Mesendoderm (in vitro differentiated cells): ENCODE results near the gene CRYGC.
A peak's percentile ranks its signal among the peaks of the same experiment; 100 is the strongest.

ENCODE experiments used
- DNase-seq: peaks from one replicate; pipeline ENCODE4 v3.0.0; 2013
- H2AK5ac ChIP-seq: 2 replicates; pipeline ENCODE4 v1.6.1; 2013; ENCODE audit warnings: low read length, inconsistent platforms
- H2BK120ac ChIP-seq: 2 replicates; pipeline ENCODE4 v1.6.1; 2013; ENCODE audit warnings: low read depth, mild to moderate bottlenecking, low read length, moderate library complexity, mixed read lengths
- H2BK15ac ChIP-seq: replicated peaks from 2 replicates; pipeline ENCODE4 v1.6.1; 2013; ENCODE audit warnings: low read depth, mild to moderate bottlenecking, moderate library complexity
- H2BK5ac ChIP-seq: 2 replicates; pipeline ENCODE4 v1.6.1; 2013; ENCODE audit warnings: low read length, inconsistent platforms
- H3K18ac ChIP-seq: 2 replicates; pipeline ENCODE4 v1.6.1; 2013; ENCODE audit warnings: mild to moderate bottlenecking, low read length, mixed read lengths
- H3K23ac ChIP-seq: one replicate; pipeline ENCODE4 v1.6.1; 2013; ENCODE audit warnings: low read length
- H3K27ac ChIP-seq: 2 replicates; pipeline ENCODE4 v1.5.1; 2013; ENCODE audit warnings: low read depth, mild to moderate bottlenecking, inconsistent platforms, low read length, moderate library complexity
- H3K27me3 ChIP-seq: 2 replicates; pipeline ENCODE4 v1.6.1; 2013; ENCODE audit warnings: low read length, control low read depth, mild to moderate bottlenecking, inconsistent platforms; ENCODE audit not compliant: insufficient read depth, poor library complexity
- H3K36me3 ChIP-seq: 2 replicates; pipeline ENCODE4 v1.6.1; 2013; ENCODE audit warnings: low read length, inconsistent platforms; ENCODE audit not compliant: control insufficient read depth, insufficient read depth
- H3K4ac ChIP-seq: one replicate; pipeline ENCODE4 v1.6.1; 2013; ENCODE audit warnings: low read depth, mild to moderate bottlenecking, low read length, moderate library complexity
- H3K4me1 ChIP-seq: 2 replicates; pipeline ENCODE4 v1.6.1; 2013; ENCODE audit warnings: low read depth, low read length, inconsistent platforms; ENCODE audit not compliant: control insufficient read depth
- H3K4me2 ChIP-seq: 2 replicates; pipeline ENCODE4 v1.6.1; 2013; ENCODE audit warnings: low read length
- H3K4me3 ChIP-seq: 2 replicates; pipeline ENCODE4 v1.5.1; 2013; ENCODE audit warnings: mild to moderate bottlenecking, low read length
- H3K56ac ChIP-seq: one replicate; pipeline ENCODE4 v1.6.1; 2013; ENCODE audit warnings: low read length
- H3K79me1 ChIP-seq: 2 replicates; pipeline ENCODE4 v1.6.1; 2013; ENCODE audit warnings: low read length, inconsistent platforms
- H3K79me2 ChIP-seq: 2 replicates; pipeline ENCODE4 v1.6.1; 2013; ENCODE audit warnings: mild to moderate bottlenecking, low read length; ENCODE audit not compliant: control insufficient read depth, insufficient read depth
- H3K9ac ChIP-seq: 2 replicates; pipeline ENCODE4 v1.6.1; 2013; ENCODE audit warnings: low read length, inconsistent platforms
- H4K5ac ChIP-seq: one replicate; pipeline ENCODE4 v1.6.1; 2013; ENCODE audit warnings: low read length
- H4K8ac ChIP-seq: one replicate; pipeline ENCODE4 v1.6.1; 2013; ENCODE audit warnings: low read depth, mild to moderate bottlenecking, control low read depth, low read length, moderate library complexity
- whole genome bisulfite sequencing: extraction: QIAGEN DNeasy Blood & Tissue Kit; methylation state at CpG from one replicate; pipeline ENCODE4 v1.1.7; 2013; ENCODE audit warnings: low lambda C conversion rate, missing lambda C conversion rate; ENCODE audit not compliant: insufficient coverage; ENCODE audit errors: extremely low coverage; 5-methylcytosine and 5-hydroxymethylcytosine counted together

The CRYGC gene

DNA sequence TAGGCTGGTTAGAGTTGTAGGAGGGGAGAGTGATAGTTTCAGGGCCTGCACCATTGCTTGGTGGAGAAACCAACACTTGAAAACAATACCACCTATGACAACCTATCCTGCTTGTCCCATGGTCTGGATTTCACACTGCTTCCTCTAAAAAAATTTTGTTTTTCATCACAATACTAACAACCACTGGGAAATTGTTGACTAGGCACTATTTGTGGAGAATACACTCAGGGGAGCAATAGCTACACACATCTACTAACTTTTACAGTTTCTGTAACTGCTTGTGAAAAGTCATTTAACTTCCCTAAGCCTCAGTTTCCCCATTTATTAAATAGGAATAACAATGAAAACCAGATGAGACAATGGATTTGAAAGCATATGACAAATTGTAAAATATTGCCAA lies 20.5 kb upstream of the CRYGC start:
- Histone ChIP-seq H4K8ac (no peak overlapping the region), H3K56ac (no peak overlapping the region), H3K27ac (no peak overlapping the region), H3K4me2 (no peak overlapping the region), H3K27me3 (no peaks in the 10 kb centered on the region), H3K4ac (no peak overlapping the region), H3K4me3 (no peak overlapping the region), H3K36me3 (no peaks in the 10 kb centered on the region), H3K9ac (no peak overlapping the region), H3K79me1 (no peaks in the 10 kb centered on the region), H4K5ac (no peak overlapping the region), H2BK120ac (no peak overlapping the region), H2AK5ac (no peak overlapping the region), H3K4me1 (peaks cover 2% of the 10 kb centered on the region), H2BK5ac (no peak overlapping the region), H3K79me2 (no peaks in the 10 kb centered on the region), H2BK15ac (no peak overlapping the region), H3K18ac (no peak overlapping the region), H3K23ac (no peak overlapping the region)
- DNase-seq: no peak

DNA sequence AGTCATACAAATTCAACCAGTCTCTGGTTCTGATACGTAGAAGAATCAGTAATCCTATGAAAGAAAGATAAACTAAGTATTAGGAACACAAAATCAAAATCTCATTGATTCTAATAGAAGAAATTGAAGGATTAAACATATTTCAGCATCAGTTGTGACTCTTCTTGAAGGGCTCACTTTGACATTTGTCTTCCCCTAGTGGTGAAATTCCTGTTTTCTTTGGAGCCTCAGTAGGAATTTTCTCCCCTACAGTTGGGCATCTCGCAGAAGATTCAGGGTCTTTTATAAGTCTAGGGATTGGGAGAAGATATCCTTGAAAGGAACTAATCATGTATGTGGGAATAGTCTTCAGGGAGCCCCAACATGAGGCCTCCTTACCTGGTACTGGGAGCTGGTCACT lies 19.2 kb upstream of the CRYGC start:
- Histone ChIP-seq H4K8ac (no peak overlapping the region), H3K4me3 (no peak overlapping the region), H3K56ac (no peak overlapping the region), H4K5ac (no peak overlapping the region), H2BK120ac (no peak overlapping the region), H3K27me3 (no peaks in the 10 kb centered on the region), H3K4ac (no peak overlapping the region), H3K36me3 (no peaks in the 10 kb centered on the region), H3K79me1 (no peaks in the 10 kb centered on the region), H2BK5ac (no peak overlapping the region), H2BK15ac (no peak overlapping the region), H3K79me2 (no peaks in the 10 kb centered on the region), H3K9ac (no peak overlapping the region), H3K23ac (no peak overlapping the region), H2AK5ac (no peak overlapping the region), H3K18ac (no peak overlapping the region), H3K27ac (no peak overlapping the region), H3K4me2 (no peak overlapping the region), H3K4me1 (peaks cover 2% of the 10 kb centered on the region)
- DNase-seq: peak; percentile 41
- no CpG with 5 or more reads among the region's 2 CpGs for WGBS

GRCh38 chr2:208147759-208148158 lies 18.1 kb upstream of the CRYGC start:
- H3K36me3 ChIP-seq: no peaks in the 10 kb centered on the region
- H3K79me1 ChIP-seq: no peaks in the 10 kb centered on the region
- H3K4me3 ChIP-seq: no peak overlapping the region
- no peak overlapping the region for H4K8ac ChIP-seq
- no CpG with 5 or more reads among the region's 3 CpGs for WGBS
- no peaks in the 10 kb centered on the region for H3K79me2 ChIP-seq
- no peak overlapping the region for H2AK5ac ChIP-seq
- DNase-seq: peak; percentile 67
- H3K9ac ChIP-seq: no peak overlapping the region
- H3K27me3 ChIP-seq: no peaks in the 10 kb centered on the region
- no peak overlapping the region for H3K4ac ChIP-seq
- H3K4me2 ChIP-seq: no peak overlapping the region
- H2BK15ac ChIP-seq: no peak overlapping the region
- no peak overlapping the region for H4K5ac ChIP-seq
- no peak overlapping the region for H3K23ac ChIP-seq
- no peak overlapping the region for H2BK120ac ChIP-seq
- no peak overlapping the region for H2BK5ac ChIP-seq
- H3K27ac ChIP-seq: no peak overlapping the region
- H3K18ac ChIP-seq: no peak overlapping the region
- H3K56ac ChIP-seq: no peak overlapping the region
- peaks cover 3% of the 10 kb centered on the region for H3K4me1 ChIP-seq

DNA sequence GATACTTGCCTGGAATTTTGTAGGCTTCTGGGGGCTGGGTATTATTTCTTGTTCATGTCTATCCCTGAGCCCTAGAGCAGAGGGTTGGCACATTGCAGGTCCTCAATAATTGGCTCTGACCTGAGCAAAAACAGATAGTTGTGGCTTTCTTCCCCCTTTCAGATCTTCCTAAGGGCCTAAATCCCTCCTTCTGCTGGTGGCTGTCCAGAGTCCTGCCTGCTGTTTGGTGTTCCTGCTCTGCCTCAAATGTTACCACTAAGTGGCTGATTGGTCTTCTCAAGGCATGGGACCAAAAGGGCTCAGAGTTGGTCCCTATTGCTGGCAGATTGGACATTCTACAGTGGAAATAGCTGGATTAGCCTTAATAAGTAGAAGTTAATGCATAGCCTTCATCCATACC lies 17.4 kb upstream of the CRYGC start:
- Histone ChIP-seq H3K36me3 (no peaks in the 10 kb centered on the region), H4K5ac (no peak overlapping the region), H3K79me2 (no peaks in the 10 kb centered on the region), H3K27ac (no peak overlapping the region), H2BK5ac (peak overlapping the region; percentile 35), H3K4me3 (no peak overlapping the region), H3K56ac (no peak overlapping the region), H2AK5ac (peak overlapping the region; percentile 68), H3K9ac (no peak overlapping the region), H3K4me2 (no peak overlapping the region), H4K8ac (no peak overlapping the region), H3K18ac (no peak overlapping the region), H3K23ac (no peak overlapping the region), H3K4ac (no peak overlapping the region), H2BK15ac (no peak overlapping the region), H2BK120ac (no peak overlapping the region), H3K4me1 (peaks cover 6% of the 10 kb centered on the region), H3K79me1 (no peaks in the 10 kb centered on the region), H3K27me3 (no peaks in the 10 kb centered on the region)
- peak; percentile 28 for DNase-seq

GRCh38 chr2:208146006-208146405 lies 16.4 kb upstream of the CRYGC start, which contains the start of gene CRYGB:
TSS of gene CRYGB (minus strand) at chr2:208146158. CDS start at chr2:208146120, 38 bp downstream.
- no peaks in the 10 kb centered on the region for H3K27me3 ChIP-seq
- H3K4me3 ChIP-seq: no peak within 1 kb of the TSS
- H2AK5ac ChIP-seq: peak within 1 kb of the TSS; percentile 68
- no peaks in the 10 kb centered on the region for H3K79me2 ChIP-seq
- no peaks in the 10 kb centered on the region for H3K36me3 ChIP-seq
- DNase-seq: peak; percentile 52
- H3K56ac ChIP-seq: peak within 1 kb of the TSS; percentile 27
- no peak within 1 kb of the TSS for H4K8ac ChIP-seq
- no peak within 1 kb of the TSS for H3K4ac ChIP-seq
- H2BK15ac ChIP-seq: no peak within 1 kb of the TSS
- H3K79me1 ChIP-seq: no peaks in the 10 kb centered on the region
- H3K9ac ChIP-seq: no peak within 1 kb of the TSS
- no peak within 1 kb of the TSS for H3K27ac ChIP-seq
- H4K5ac ChIP-seq: peak within 1 kb of the TSS; percentile 44
- no peak within 1 kb of the TSS for H3K4me2 ChIP-seq
- H3K4me1 ChIP-seq: peaks cover 6% of the 10 kb centered on the region
- H2BK120ac ChIP-seq: no peak within 1 kb of the TSS
- no peak within 1 kb of the TSS for H3K18ac ChIP-seq
- peak within 1 kb of the TSS; percentile 35 for H2BK5ac ChIP-seq
- WGBS: no CpG with 5 or more reads among the region's 6 CpGs
- H3K23ac ChIP-seq: no peak within 1 kb of the TSS

DNA sequence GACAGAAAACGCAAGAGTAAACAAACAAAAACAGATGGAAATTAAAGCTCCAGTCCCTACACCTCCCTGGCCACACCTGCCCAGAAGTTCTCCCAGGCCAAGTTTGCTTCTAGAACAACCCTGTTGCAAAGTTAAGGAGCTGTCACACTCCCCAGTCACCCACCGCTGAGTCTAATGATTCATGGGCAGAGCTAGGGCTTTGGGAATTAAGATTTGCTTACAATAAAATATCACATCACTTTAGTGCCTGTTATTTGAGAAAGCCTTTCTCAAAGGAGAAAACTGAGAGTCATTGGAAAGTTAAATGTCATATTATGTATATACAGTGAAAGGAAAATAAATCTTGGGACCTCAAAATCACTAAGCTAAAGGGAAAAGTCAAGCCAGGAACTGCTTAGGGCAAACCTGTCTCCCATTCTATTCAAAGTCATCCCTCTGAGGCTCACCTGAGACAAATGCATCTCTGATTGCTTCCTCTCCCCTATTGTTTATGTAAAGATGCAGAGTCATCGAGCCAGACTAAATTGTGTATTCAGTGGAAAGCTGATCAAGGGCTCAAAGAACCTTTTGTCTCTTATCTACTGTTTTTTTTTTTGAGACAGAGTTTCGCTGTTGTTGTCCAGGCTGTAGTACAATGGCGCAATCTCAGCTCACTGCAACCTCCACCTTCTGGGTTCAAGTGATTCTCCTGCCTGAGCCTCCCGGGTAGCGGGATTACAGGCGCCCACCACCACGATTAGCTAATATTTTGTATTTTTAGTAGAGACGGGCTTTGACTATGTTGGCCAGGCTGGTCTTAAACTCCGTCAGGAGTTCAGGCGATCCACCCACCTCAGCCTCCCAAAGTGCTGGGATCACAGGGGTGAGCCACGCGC lies 13.5 kb upstream of the CRYGC start:
- DNase-seq: peak; percentile 97
- Histone ChIP-seq H2BK5ac (peak overlapping the region; percentile 99), H2AK5ac (peak overlapping the region; percentile 95), H3K23ac (no peak overlapping the region), H3K79me1 (no peaks in the 10 kb centered on the region), H3K9ac (peak overlapping the region; percentile 23), H3K56ac (peak overlapping the region; percentile 86), H3K18ac (peak overlapping the region; percentile 93), H3K4me1 (peaks cover 6% of the 10 kb centered on the region), H3K4ac (peak overlapping the region; percentile 48), H3K4me3 (no peak overlapping the region), H4K5ac (no peak overlapping the region), H3K4me2 (no peak overlapping the region), H3K27ac (peak overlapping the region; percentile 94), H3K36me3 (no peaks in the 10 kb centered on the region), H3K79me2 (no peaks in the 10 kb centered on the region), H2BK15ac (no peak overlapping the region), H4K8ac (no peak overlapping the region), H2BK120ac (peak overlapping the region; percentile 75), H3K27me3 (no peaks in the 10 kb centered on the region)
- no CpG with 5 or more reads among the region's 14 CpGs for WGBS
